Measurements from ENCODE around the gene NXN.
"Not testable (repeated sequence)": the region's sequence is repeated elsewhere in the genome, so short reads cannot be mapped to it uniquely, and the experiment has no call there.

DNA sequence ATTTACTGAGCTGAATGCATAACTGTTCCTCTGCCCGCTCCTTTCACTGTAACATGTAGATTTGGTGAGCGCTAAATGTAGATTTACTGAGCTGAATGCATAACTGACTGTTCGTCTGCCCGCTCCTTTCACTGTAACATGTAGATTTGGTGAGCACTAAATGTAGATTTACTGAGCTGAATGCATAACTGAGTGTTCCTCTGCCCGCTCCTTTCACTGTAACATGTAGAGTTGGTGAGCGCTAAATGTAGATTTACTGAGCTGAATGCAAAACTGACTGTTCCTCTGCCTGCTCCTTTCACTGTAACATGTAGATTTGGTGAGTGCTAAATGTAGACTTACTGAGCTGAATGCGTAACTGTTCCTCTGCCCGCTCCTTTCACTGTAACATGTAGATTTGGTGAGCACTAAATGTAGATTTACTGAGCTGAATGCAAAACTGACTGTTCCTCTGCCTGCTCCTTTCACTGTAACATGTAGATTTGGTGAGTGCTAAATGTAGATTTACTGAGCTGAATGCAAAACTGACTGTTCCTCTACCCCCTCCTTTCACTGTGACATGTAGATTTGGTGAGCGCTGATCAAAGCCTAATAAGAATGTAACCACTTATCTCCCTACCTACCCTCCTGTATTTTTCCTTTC, 224.1 kb downstream of the NXN start:
- TF ChIP-seq, protein P1, sequence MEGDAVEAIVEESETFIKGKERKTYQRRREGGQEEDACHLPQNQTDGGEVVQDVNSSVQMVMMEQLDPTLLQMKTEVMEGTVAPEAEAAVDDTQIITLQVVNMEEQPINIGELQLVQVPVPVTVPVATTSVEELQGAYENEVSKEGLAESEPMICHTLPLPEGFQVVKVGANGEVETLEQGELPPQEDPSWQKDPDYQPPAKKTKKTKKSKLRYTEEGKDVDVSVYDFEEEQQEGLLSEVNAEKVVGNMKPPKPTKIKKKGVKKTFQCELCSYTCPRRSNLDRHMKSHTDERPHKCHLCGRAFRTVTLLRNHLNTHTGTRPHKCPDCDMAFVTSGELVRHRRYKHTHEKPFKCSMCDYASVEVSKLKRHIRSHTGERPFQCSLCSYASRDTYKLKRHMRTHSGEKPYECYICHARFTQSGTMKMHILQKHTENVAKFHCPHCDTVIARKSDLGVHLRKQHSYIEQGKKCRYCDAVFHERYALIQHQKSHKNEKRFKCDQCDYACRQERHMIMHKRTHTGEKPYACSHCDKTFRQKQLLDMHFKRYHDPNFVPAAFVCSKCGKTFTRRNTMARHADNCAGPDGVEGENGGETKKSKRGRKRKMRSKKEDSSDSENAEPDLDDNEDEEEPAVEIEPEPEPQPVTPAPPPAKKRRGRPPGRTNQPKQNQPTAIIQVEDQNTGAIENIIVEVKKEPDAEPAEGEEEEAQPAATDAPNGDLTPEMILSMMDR (conservative IDR thresholded peaks at IDR 0.05) = not testable (repeated sequence)
- not testable (repeated sequence) for TF ChIP-seq ZFX (IDR thresholded peaks at IDR 0.05)

All from C4-2B (cell line).